ENCODE data around the gene PRG3. TPM values are rescaled to one million over a fixed set of nuclear protein-coding genes. Genes with fewer than 3 reads are reported as not detected.

PRG3 gene
- total RNA-seq, 2 donors from 2014 or later: not detected

- H3K4me3 Mint-ChIP-seq: no peak overlapping the region
- peaks cover 6% of the 10 kb centered on the region for H3K36me3 Mint-ChIP-seq (ENCODE audit: low read depth)
- DNase-seq (no peak), ATAC-seq (no peak)
- H3K4me1 Mint-ChIP-seq: peaks cover 11% of the 10 kb centered on the region
- no peak overlapping the region for H3K27ac Mint-ChIP-seq
- no peaks in the 10 kb centered on the region for H3K9me3 ChIP-seq (ENCODE audit: control insufficient read depth, low read length, poor library complexity, severe bottlenecking)
- H3K27me3 Mint-ChIP-seq: no peaks in the 10 kb centered on the region
These were observed 38.2 kb upstream of the PRG3 start for GRCh38 chr11:57419146-57419545.

- H3K9me3 ChIP-seq (ENCODE audit: control insufficient read depth, low read length, poor library complexity, severe bottlenecking): no peaks in the 10 kb centered on the region
- no peak for DNase-seq
- Mint-ChIP-seq H3K27me3 (no peaks in the 10 kb centered on the region), H3K36me3 (ENCODE audit: low read depth) (peaks cover 16% of the 10 kb centered on the region), H3K4me1 (peaks cover 17% of the 10 kb centered on the region), H3K4me3 (no peak overlapping the region), H3K27ac (no peak overlapping the region)
- no peak for ATAC-seq
These were observed 37.2 kb upstream of the PRG3 start for GRCh38 chr11:57418131-57418530.

- H3K4me1 Mint-ChIP-seq: peaks cover 15% of the 10 kb centered on the region
- no peaks in the 10 kb centered on the region for H3K27me3 Mint-ChIP-seq
- H3K27ac Mint-ChIP-seq: peak overlapping the region; percentile 24
- DNase-seq: no peak
- H3K9me3 ChIP-seq (ENCODE audit: control insufficient read depth, low read length, poor library complexity, severe bottlenecking): no peaks in the 10 kb centered on the region
- H3K4me3 Mint-ChIP-seq: no peak overlapping the region
- ATAC-seq: no peak
- peaks cover 17% of the 10 kb centered on the region for H3K36me3 Mint-ChIP-seq (ENCODE audit: low read depth)
These were observed 36.1 kb upstream of the PRG3 start for GRCh38 chr11:57417056-57417455.

DNA sequence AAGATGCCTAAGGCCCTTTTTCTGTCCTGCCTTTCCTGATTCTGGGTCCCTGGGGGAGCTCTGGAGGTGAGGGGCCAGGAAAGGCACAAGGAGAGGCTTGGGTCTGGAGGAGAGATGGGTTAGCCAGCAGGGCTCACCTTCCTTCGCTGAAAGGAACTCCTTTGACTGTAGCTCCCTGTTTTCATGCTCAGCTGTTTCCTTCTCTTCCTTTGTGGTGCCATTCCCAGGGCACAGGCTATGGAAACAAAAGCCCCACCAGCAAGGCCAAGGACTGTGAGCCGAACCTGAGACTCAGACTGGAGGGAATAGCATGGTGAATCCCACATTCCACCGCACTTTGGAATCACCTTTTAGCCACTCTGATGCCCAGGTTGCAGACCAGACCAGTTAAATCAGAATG, 35.5 kb upstream of the PRG3 start:
- H3K4me3 Mint-ChIP-seq: no peak overlapping the region
- DNase-seq (no peak), ATAC-seq (no peak)
- no peaks in the 10 kb centered on the region for H3K27me3 Mint-ChIP-seq
- peaks cover 17% of the 10 kb centered on the region for H3K36me3 Mint-ChIP-seq (ENCODE audit: low read depth)
- peaks cover 15% of the 10 kb centered on the region for H3K4me1 Mint-ChIP-seq
- H3K9me3 ChIP-seq (ENCODE audit: control insufficient read depth, low read length, poor library complexity, severe bottlenecking): no peaks in the 10 kb centered on the region
- no peak overlapping the region for H3K27ac Mint-ChIP-seq

DNA sequence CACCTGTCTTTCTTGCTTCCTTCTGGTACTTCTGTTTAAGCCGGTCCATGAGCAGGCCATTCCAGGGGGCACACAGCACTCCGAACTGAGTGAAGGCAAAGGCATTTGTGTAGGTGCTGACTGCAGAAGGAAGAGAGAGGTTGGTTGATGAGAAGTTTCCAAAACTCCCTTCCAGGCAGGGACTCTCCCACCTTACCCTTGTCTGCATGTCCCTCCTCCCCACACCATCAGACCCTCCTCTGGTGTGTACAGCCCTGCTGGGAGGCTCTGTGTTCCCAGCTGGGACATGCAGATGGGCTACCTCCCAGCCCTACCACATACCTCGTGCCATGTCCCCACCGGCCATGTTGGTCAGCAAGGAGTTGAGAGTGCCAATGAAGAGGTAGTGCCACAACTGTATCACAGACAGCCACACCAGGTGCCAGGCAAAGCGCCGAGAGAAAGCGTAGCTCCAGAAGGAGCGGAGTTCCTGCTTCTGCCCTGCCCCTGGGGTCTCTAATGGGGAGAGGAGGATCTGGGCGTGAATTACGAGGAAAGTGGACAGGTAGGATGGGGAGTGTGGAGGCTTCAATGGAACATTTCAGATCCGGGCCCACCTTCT, 33.8 kb upstream of the PRG3 start:
- no peak for DNase-seq
- Mint-ChIP-seq H3K4me1 (peaks cover 15% of the 10 kb centered on the region), H3K36me3 (ENCODE audit: low read depth) (peaks cover 19% of the 10 kb centered on the region), H3K27ac (no peak overlapping the region), H3K4me3 (no peak overlapping the region), H3K27me3 (no peaks in the 10 kb centered on the region)
- no peaks in the 10 kb centered on the region for H3K9me3 ChIP-seq (ENCODE audit: control insufficient read depth, low read length, poor library complexity, severe bottlenecking)
- ATAC-seq: no peak

DNA sequence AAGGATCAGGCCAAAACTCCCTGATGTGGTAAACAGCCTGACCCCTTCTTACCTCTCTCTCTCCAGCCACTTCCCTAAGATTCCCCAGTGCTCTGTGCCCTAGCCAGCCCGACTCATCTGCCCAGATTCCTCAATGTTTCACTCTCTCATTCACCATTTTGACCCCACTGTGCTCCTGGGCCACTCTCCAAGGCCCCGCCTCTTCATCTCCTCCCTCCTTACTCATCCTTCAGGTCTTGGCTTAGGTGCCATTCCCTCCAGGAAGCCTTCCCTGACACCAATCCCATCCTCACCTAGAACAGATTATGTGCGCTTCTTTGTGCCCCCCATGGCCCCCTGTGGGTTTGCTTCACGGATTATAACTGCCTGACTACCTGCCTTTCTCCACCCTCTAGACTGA, 32.7 kb upstream of the PRG3 start:
- Mint-ChIP-seq H3K36me3 (ENCODE audit: low read depth) (peaks cover 21% of the 10 kb centered on the region), H3K27me3 (no peaks in the 10 kb centered on the region), H3K4me3 (no peak overlapping the region), H3K4me1 (peaks cover 15% of the 10 kb centered on the region), H3K27ac (peak overlapping the region; percentile 65)
- ATAC-seq: no peak
- H3K9me3 ChIP-seq (ENCODE audit: control insufficient read depth, low read length, poor library complexity, severe bottlenecking): no peaks in the 10 kb centered on the region
- no peak for DNase-seq

- no peak overlapping the region for H3K4me3 Mint-ChIP-seq
- H3K27me3 Mint-ChIP-seq: no peaks in the 10 kb centered on the region
- peaks cover 20% of the 10 kb centered on the region for H3K36me3 Mint-ChIP-seq (ENCODE audit: low read depth)
- H3K9me3 ChIP-seq (ENCODE audit: control insufficient read depth, low read length, poor library complexity, severe bottlenecking): no peaks in the 10 kb centered on the region
- peak overlapping the region; percentile 21 for H3K27ac Mint-ChIP-seq
- H3K4me1 Mint-ChIP-seq: peaks cover 23% of the 10 kb centered on the region
- no peak for DNase-seq
- no peak for ATAC-seq
These were observed 29.3 kb upstream of the PRG3 start for GRCh38 chr11:57410287-57410686.

GRCh38 chr11:57409321-57410100, 28.6 kb upstream of the PRG3 start:
- Mint-ChIP-seq H3K4me3 (no peak overlapping the region), H3K27me3 (no peaks in the 10 kb centered on the region), H3K36me3 (ENCODE audit: low read depth) (peaks cover 18% of the 10 kb centered on the region), H3K4me1 (peaks cover 20% of the 10 kb centered on the region), H3K27ac (peak overlapping the region; percentile 21)
- H3K9me3 ChIP-seq (ENCODE audit: control insufficient read depth, low read length, poor library complexity, severe bottlenecking): no peaks in the 10 kb centered on the region
- ATAC-seq: no peak
- DNase-seq: no peak

- Mint-ChIP-seq H3K4me3 (no peak overlapping the region), H3K4me1 (peaks cover 18% of the 10 kb centered on the region), H3K27me3 (no peaks in the 10 kb centered on the region), H3K36me3 (ENCODE audit: low read depth) (peaks cover 15% of the 10 kb centered on the region), H3K27ac (no peak overlapping the region)
- H3K9me3 ChIP-seq (ENCODE audit: control insufficient read depth, low read length, poor library complexity, severe bottlenecking): no peaks in the 10 kb centered on the region
- ATAC-seq: no peak
- DNase-seq: no peak
These were observed 27.8 kb upstream of the PRG3 start for GRCh38 chr11:57408771-57409170.

- H3K4me1 Mint-ChIP-seq: peaks cover 13% of the 10 kb centered on the region
- no peak for ATAC-seq
- no peak overlapping the region for H3K4me3 Mint-ChIP-seq
- no peaks in the 10 kb centered on the region for H3K9me3 ChIP-seq (ENCODE audit: control insufficient read depth, low read length, poor library complexity, severe bottlenecking)
- H3K27ac Mint-ChIP-seq: no peak overlapping the region
- DNase-seq: no peak
- peaks cover 8% of the 10 kb centered on the region for H3K36me3 Mint-ChIP-seq (ENCODE audit: low read depth)
- H3K27me3 Mint-ChIP-seq: no peaks in the 10 kb centered on the region
These were observed 27.1 kb upstream of the PRG3 start for GRCh38 chr11:57407941-57408475.

GRCh38 chr11:57407010-57407920, 26.3 kb upstream of the PRG3 start:
- no peak overlapping the region for H3K4me3 Mint-ChIP-seq
- peak overlapping the region; percentile 57 for H3K27ac Mint-ChIP-seq
- no peak for DNase-seq
- H3K27me3 Mint-ChIP-seq: no peaks in the 10 kb centered on the region
- peaks cover 8% of the 10 kb centered on the region for H3K36me3 Mint-ChIP-seq (ENCODE audit: low read depth)
- no peaks in the 10 kb centered on the region for H3K9me3 ChIP-seq (ENCODE audit: control insufficient read depth, low read length, poor library complexity, severe bottlenecking)
- no peak for ATAC-seq
- H3K4me1 Mint-ChIP-seq: peaks cover 13% of the 10 kb centered on the region

GRCh38 chr11:57406337-57406904, 25.5 kb upstream of the PRG3 start:
- ATAC-seq (peak; percentile 16), DNase-seq (no peak)
- Mint-ChIP-seq H3K36me3 (ENCODE audit: low read depth) (peaks cover 8% of the 10 kb centered on the region), H3K4me1 (peaks cover 13% of the 10 kb centered on the region), H3K4me3 (no peak overlapping the region), H3K27me3 (no peaks in the 10 kb centered on the region), H3K27ac (peak overlapping the region; percentile 57)
- H3K9me3 ChIP-seq (ENCODE audit: control insufficient read depth, low read length, poor library complexity, severe bottlenecking): no peaks in the 10 kb centered on the region

Measured in T-helper 17 cell (primary cell).